Measurements from ENCODE around the gene AHDC1.
"Not testable (repeated sequence)": the region's sequence is repeated elsewhere in the genome, so short reads cannot be mapped to it uniquely, and the experiment has no call there.

AHDC1 gene

DNA sequence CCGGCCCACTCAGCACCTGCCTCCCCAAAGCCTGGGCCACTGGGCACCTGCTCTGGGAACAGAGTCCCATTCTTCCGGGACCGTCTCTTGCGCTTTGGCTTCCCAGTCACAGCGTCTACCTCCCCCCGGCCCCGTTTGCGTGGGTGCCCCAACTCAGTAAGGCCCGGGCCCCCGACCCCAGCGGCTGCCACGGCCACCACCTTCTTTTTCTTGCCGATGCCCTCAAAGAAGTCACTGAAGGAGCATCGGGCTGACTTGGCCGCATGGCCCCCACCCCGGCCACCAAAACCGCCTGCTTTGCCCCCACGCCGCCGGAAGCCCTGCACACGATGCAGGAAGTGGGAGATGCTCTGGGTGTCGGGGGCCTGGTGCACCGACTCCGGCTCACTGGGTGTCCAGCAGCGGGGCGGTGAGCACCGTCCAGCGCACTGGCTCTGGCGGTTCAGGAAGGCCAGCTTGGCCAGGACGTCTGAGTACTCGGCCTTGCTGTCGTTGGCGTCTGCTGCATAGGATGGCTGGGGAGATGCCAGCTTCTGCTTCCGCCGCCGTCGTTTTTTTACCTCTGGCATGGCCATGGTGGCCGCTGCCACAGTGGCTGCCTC, 54.0 kb downstream of the AHDC1 start:
- DNase-seq (ENCODE audit: low spot score) = no peak

DNA sequence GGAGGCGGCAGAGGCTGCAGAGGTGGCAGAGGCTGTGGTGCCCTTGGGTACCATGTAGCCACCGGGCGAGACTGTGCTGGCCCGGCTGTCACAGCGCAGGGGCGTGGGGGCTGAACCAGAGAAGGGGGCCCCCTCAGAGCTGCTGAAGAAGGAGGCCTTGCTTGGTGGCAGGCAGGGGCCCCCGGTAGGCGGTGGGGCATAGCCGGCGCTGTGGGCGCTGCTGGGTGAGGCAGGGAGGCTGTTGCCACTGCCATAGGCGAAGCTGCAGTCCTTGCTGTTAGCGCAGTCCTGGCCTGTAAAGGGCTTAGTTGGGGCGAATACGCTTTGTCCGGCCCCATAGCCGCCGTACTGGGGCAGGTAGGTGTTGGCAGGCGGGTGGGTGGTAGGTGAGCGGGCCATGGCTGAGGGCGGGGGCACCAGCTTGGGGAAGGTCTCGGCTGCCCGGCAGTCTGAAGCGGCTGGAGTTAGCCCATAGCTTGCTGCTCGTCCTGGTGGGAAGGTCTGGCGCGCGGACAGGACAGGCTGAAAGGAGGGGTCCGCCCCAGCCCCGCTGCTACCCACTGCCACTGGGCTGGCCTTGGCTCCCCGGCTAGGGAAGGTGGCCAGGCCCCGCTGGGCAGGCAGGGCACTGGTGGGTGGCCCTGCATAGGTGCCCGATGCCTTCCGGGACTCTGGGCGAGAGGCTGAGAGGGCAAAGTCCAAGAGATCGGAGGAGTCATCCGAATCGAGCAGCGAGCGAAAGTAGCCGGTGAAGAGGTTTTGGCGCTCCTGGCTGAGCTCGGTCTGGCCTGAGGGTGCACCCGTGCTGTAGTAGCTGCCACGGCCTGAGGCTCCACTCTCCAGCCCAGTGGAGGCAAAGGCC, 54.9 kb downstream of the AHDC1 start:
- no peak for DNase-seq (ENCODE audit: low spot score)

DNA sequence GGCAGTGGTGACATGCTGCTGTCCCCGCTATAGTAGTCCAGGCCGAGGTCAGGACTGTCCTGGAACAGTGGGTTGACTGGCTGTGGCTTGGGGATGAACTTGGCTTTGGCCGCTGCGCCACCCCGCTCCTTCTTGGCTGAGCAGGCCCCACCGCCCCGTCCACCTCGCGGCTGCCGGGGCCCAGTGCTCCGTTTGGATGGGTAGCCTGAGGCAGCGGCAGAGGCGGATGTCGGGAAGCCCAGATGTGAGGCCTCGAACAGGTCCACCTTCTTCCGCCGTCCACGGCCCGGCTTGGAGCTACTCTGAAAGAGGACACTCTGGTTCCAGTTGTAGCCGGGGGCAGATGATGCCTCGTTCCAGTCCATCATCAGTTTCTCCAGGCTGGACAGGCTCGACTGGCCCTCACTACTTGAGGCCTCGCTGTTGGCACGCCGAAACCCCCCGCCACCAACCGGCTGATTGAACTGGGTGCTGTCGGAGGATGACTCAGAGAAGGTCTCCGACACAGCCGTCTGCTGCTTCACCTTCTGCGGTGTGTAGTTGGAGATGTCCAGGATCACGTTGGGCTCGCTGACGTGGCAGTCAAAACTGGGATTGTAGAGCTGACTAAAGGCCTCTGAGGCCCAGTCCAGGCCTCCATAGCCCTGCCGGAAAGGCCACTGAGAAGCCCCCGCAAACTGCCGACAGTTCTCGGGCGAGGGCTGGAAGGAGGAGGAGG, 55.6 kb downstream of the AHDC1 start:
- no peak for DNase-seq (ENCODE audit: low spot score)

DNA sequence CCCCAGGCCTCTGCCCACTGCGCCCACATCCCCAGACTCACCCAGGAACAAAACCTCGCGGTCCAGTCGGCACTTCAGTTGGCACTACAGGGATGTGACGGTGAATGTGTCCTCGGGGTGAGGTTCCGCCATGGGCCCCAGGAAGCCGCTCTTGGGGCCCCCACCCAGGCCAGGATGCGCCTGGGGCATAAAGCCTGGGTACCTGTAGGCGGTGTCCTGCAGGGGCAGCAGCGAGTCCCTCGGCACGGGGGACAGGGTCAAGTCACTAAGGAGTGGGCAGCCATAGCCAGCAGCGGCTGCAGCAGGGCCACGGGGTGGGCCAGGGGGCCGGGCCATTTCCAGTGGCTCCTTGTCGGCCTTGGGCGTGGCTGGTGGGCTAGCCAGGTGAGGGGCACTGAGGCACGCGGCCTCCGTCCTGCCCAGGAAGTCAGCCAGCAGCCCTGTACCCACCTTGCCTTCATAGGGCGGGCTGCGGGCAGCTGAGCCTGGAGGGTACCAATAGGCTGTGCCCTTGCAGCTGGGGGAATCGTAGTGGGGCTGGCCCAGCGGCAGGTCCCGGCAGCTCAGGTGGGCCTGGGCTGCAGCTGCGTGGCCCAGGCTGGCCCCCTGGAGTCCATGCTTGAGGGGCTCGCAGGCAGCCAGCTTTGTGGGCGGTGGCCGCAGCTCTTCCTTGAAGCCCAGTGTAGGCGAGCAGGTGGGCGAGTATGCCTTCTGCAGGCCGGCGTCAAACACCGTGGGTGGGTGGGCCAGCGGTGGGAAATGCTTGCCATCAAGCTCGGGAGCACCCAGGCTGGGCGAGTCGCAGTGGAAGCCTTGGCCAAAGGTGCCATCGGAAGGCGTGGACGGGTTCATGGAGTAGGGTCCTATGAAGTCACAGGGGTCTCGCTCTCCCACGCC, 56.5 kb downstream of the AHDC1 start:
- DNase-seq (ENCODE audit: low spot score) = no peak

DNA sequence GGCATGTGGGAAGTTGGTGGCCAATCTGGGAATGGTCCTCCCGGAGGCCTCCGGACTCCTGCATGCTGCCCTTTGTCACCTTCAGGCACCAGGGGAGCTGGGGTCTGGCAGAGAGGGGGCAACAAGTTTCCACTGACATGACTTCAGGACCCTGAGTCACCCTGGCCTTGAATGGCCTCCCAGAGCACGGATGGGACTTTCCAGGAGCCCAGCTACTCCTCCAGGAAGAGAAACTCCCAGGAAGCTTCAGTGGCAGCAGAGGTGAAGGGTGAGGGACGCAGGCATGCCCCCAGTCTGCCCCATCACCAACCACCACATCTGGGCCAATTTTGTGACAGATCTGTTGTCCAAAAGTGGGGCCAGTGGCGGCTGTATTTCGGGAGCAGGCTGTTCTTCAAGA, 58.1 kb downstream of the AHDC1 start:
- no peak for DNase-seq (ENCODE audit: low spot score)

DNA sequence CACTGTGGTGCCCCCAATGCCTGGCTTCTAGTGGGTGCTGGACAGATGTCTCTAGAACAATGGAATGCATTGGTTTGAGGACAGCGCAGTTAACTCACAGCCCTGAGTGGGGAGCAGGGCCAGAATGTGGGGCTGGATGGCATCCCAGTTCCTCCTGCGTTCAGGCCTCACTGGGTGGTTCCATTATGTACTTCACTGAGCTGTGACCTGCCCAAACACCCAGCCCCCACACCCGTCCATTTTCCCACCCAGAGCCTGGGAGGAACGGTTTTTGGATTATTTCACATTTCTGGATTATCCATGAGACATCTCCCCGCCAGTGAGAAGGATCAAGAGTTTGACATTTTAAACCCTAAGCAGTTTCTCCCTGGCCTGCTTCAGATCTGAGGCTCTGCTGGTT, 58.7 kb downstream of the AHDC1 start:
- DNase-seq (ENCODE audit: low spot score) = no peak

DNA sequence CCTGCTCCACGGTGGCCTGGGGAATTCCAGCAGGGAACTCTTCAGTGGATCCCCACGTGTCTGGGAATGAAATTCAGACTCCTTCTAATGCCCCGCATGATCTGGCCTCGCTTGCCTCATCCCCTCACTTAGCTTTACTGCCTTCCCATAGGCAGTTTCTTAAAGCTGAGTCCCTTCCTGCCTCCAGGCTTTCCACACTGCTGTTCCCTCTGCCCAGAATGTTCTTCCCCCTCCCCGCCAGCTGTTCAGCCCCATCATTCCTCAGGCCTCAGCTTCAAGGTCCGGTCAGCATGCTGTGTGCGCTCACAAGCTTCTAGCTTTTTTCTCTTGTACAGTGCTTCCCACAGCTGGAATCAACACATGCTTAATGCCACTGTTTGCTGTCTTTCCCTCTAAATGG, 59.1 kb downstream of the AHDC1 start:
- no peak for DNase-seq (ENCODE audit: low spot score)

DNA sequence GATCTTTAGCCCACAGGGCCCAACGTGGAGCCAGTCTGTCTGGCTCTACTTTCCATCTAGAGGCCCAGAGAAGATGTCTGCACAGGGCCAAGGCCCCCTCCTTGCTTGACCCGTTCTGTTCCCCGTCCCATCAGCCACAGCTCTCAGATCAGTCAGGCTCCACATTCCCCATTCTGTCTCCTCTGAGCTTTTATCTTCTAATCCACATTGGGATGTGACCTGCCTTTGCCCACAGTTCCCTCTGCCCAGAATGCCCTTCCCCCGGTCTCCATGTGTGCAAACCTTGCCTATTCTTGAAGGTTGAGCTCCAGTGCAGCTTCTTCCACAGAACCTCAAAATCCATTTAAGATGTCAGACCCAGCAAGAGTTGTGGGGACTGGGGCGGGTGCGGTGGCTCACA, 60.7 kb downstream of the AHDC1 start:
- DNase-seq (ENCODE audit: low spot score) = no peak

DNA sequence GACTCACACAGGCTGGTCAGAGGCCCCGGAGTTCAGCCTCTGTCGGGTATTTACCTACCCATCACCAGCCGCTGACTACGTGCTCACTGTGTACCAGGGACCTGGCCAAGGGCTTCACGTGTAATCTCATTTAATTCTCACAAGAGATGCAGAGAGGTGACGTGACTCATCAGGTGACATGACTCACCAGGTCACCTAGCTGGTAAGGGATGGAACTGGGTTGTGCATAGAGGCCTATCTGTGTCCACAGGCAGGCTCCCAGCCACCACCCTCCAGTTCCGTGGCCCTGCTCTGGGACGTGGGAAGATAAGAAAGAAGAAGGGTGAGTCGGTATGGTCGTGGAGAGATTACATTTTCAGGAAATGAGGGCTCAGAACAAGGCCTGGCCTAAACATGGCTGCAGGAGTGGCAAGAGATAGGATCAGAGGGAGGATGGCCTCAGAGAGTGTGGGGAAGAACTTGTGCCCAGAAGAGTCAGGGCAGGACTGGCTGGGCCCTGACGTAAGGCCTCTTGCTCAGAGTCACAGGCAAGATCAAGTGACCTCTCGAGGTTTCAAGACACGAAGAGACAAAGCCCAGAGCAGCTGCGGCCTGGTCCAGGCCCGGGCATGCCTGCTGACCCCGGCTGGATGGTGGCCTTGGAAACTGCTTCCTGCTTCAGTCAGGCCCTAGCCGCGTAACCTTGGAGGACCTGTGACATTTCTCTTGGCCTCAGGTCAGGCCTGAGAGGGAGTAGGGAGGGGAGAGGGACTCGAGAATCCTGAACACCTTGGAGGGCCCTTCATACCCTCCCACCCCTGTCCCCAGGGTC, 61.3 kb downstream of the AHDC1 start:
- DNase-seq (ENCODE audit: low spot score) = no peak

DNA sequence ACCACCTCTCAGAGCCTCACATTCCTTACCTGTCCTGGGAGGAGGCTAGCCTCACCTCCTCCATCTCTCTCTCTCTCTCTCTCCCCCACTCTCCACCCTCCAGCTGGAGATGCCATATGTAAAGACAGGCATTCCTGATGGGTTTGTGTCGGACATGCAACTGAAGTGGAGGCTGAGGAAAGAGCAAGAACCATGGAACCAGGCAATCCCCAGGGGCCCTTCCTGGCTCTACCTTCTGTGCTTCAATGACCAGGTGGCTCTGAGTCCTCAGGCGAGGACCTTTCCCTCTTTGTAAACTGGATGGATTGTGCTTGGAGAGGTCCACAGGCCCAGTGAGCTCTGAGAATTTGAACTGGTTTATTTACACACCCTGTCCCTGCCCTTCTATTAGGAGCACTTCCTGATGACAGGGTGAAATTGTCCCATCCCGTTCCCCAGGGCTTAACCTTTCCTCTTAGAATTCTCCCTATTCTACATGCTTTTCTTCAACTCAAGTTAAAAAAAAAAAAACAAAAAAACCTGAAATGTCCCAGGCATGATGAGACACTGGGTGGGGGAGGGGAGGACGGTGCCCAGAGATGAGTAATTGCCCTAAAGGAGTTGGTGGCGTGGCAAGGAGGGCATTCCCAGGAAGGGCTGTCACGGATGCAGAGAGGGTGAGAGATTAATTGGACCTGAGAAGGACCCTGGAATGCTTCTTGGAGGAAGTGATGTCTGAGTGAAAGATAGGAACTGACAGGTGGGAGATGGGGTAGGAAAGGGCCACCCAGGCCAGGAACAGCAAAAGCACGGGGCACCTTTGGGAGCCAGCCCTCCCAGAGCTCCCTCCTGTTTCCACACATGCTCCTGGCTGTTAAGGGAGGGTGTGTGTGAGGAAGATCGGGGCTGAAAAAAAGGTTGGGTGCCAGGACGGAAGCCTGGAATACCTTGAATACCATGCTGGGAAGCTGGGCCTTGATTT, 63.8 kb downstream of the AHDC1 start:
- no peak for DNase-seq (ENCODE audit: low spot score)

DNA sequence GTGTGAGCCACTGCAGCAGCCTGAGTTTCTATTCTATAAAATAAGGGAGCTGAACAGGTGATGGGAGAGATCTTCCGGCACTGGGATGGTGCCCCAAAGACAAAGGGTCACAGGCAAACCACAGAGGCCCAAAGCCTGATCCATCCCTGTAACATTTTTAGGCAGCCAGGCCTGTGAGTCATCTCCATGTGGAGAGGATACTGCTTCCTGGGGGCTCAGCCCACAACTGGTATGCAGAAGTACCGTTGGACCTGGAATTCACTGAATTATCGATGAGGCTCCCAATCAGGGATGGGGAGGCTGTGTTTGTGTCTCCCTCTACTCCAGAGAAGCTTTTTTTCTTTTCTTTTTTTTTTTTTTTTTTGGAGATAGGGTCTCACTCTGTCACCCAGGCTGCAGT, 65.2 kb downstream of the AHDC1 start:
- DNase-seq (ENCODE audit: low spot score) = no peak

DNA sequence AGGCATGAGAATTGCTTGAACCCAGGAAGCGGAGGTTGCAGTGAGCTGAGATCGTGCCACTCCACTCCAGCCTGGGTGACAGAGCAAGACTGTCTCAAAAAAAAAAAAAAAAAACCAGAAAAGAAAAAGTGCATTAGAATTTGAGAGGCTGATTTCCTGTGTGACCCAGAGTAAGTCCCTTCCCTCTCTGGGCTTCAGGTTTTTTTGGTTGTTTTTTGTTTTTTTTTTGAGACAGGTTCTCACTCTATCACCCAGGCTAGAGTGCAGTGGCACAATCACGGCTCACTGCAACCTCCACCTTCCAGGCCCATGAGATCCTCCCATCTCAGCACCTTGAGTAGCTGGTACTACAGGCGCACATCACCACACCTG, 65.7 kb downstream of the AHDC1 start:
- not testable (repeated sequence) for DNase-seq (ENCODE audit: low spot score)

DNA sequence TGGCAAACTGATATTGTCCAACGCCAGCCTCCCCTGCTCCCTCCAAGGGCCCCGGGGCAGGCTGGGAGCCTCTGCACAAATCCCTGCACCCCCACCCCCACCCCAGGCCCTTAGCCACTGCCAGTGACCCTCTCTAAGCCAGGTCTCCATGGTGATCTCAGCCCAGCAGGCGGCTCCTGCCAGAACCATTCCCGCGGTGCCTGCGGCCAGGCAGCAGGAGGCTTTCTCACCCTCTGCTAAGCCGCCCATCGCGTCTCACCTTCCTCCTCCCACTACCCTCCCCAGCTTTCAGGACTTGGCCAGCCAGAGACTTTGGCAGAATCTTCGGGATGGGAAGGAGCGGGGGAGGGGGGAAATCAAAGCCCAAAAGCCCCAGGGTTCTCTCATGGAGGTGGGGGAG, 67.2 kb downstream of the AHDC1 start:
- no peak for DNase-seq (ENCODE audit: low spot score)

DNA sequence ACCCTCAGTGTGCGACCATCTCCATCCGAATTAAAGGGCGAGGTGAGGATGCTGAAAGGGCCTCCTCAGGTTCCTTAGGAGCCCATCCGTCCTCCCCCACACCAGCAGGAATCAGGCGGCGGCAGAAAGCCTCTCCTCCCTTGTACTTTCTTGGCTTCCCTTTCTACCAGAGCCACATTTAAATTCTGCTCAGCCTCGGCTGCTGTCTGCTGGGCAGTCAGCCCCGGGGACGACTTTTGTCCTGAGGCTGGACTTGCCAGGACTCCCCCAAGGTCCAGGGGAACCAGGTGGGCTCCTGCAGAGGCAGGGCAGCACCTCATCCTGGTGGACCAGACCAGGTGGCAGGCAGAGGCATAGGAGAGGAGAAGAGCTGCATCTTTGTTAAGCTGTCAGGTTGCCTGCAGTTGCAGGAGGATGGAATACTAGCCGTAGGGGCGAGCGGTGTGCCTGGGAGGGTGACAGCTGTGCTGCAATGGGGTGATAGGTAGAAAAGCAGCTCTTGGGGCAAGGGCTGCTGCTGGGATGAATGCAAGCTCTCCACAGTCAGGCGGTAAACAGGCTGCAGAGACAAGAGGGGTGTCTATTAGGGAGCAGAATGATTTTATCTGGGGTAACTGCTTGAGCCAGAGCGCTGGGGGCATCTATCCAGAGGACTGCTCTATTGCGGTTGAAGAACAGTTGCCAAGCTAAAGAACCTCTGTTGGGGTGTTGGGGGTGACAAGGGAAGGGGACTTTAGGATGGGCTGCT, 67.8 kb downstream of the AHDC1 start:
- no peak for DNase-seq (ENCODE audit: low spot score)

DNA sequence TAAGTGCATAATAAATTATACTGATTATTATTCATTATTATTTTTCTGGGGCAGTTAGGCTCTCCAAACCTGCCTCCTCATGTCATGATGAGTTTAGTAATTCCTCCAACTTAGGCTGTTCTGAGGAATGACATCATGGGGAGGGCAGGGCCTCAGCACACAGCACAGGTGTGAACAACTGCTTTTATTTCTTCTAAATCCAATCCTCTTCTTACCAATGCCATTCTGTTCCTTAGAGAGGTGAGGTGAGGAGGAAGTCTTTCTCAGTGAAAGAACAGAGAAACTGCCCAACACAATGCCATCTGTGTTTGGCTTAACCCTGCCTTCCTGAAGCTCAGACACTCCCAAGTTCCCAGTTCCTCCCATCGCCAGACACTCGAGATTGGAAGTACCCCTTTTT, 68.6 kb downstream of the AHDC1 start:
- DNase-seq (ENCODE audit: low spot score) = no peak

DNA sequence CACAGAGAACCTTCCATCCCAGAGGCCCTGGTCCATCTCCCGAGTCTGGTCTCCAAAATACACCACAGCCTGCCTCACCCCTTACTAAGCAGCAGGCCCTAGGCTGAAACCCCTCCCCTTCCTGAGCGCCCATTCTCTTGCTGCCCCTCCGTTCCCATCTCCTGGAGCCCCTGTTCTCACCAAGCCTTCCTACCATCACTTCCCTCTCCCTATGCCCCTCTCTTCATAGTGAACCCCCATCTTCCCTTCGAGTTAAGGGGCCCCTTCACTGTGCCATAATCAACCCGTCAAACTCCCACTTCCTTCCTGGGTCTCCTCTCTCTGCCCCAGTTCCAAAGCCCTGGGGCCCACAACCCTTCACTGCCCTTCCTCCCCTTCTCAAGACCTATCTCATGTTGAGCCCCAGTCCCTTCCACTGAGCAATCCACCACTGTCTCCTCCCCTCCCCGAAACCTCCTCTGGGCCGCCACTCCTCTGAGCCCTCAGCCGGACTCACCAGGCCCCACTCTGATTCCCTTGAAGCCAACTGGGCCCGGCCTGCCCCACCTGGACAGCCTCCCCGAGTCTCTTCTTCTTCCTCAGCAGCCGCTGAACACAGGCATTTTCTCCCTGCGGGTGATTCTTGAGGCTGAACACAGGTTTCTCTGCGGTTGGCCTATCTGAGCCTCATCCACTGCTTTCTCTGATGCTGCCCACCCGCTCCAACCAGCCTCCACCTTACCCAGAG, 71.8 kb downstream of the AHDC1 start:
- no peak for DNase-seq (ENCODE audit: low spot score)

DNA sequence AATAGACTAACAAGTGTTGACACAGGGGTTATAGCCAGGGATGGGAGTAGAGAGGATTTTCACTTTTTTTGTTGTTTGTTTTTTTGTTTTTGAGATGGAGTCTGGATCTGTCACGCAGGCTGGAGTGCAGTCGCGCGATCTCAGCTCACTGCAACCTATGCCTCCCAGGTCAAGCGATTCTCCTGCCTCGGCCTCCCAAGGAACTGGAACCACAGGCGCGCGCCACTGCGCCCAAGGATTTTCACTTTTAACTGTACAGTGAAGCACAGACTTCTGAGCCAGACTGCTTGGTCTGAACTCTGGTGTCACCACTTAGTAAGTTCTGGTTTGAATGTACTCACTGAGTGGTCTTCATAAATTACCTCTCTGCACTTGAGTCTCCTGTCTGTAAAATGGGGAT, 73.8 kb downstream of the AHDC1 start:
- no peak for DNase-seq (ENCODE audit: low spot score)

DNA sequence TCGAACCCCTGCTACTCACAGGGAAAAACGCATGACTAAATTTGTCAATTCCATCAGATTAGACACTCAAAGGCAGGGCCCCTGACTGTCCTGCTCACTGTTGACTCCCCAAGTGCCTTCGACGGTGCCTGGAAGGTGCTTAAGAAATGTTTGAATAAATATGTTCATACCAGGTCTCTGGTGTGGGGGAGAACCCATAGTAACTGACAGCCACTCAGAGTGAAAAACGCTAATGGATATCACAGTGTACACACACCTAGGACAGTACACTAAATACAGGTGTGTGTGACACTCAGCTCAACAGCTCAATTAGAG, 74.3 kb downstream of the AHDC1 start:
- peak; percentile 20 for DNase-seq (ENCODE audit: low spot score)
